Measurements from ENCODE around the gene NSUN3.

The NSUN3 gene

DNA sequence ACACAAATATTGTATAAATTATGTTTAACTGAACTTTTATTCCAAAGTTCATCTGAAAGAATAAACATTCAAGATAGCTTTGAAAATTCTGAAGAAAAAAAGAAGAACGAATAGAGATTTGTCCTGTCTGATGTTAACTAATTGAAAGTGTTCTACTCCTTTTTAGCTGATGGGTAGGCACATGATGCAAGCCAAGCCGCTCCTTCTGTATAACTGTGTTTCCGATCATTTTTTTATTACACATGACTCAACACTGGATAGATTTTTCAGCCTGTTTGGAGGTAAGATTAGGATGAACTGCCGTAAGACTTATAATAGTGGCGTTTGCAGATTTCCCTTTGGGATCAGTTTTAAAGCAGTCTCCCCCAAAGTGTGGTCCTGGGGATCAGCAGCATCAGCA is 19.0 kb downstream of the NSUN3 start:
- no peak for ATAC-seq
- no peak for TF ChIP-seq ESRRG (CRISPR knock-in tag; IDR thresholded peaks at IDR 0.05)
- TF ChIP-seq ISL1 (CRISPR knock-in tag; IDR thresholded peaks at IDR 0.05): no peak
- TF ChIP-seq ZC3H10 (CRISPR knock-in tag; IDR thresholded peaks at IDR 0.05): no peak
- TF ChIP-seq TOX (CRISPR knock-in tag; IDR thresholded peaks at IDR 0.05; ENCODE audit: borderline replicate concordance): no peak
- no peak for TF ChIP-seq SNAI2 (CRISPR knock-in tag; IDR thresholded peaks at IDR 0.05)
- TF ChIP-seq BACH2 (CRISPR knock-in tag; IDR thresholded peaks at IDR 0.05; ENCODE audit: borderline replicate concordance): no peak
- TF ChIP-seq, protein P1, sequence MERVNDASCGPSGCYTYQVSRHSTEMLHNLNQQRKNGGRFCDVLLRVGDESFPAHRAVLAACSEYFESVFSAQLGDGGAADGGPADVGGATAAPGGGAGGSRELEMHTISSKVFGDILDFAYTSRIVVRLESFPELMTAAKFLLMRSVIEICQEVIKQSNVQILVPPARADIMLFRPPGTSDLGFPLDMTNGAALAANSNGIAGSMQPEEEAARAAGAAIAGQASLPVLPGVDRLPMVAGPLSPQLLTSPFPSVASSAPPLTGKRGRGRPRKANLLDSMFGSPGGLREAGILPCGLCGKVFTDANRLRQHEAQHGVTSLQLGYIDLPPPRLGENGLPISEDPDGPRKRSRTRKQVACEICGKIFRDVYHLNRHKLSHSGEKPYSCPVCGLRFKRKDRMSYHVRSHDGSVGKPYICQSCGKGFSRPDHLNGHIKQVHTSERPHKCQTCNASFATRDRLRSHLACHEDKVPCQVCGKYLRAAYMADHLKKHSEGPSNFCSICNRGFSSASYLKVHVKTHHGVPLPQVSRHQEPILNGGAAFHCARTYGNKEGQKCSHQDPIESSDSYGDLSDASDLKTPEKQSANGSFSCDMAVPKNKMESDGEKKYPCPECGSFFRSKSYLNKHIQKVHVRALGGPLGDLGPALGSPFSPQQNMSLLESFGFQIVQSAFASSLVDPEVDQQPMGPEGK (CRISPR knock-in tag; IDR thresholded peaks at IDR 0.05; ENCODE audit: borderline replicate concordance): no peak
- TF ChIP-seq TCF4 (CRISPR knock-in tag; IDR thresholded peaks at IDR 0.05; ENCODE audit: borderline replicate concordance): no peak
- TF ChIP-seq ZNF565 (CRISPR knock-in tag; conservative IDR thresholded peaks at IDR 0.05; ENCODE audit: low read depth): no peak
- TF ChIP-seq, protein P2, sequence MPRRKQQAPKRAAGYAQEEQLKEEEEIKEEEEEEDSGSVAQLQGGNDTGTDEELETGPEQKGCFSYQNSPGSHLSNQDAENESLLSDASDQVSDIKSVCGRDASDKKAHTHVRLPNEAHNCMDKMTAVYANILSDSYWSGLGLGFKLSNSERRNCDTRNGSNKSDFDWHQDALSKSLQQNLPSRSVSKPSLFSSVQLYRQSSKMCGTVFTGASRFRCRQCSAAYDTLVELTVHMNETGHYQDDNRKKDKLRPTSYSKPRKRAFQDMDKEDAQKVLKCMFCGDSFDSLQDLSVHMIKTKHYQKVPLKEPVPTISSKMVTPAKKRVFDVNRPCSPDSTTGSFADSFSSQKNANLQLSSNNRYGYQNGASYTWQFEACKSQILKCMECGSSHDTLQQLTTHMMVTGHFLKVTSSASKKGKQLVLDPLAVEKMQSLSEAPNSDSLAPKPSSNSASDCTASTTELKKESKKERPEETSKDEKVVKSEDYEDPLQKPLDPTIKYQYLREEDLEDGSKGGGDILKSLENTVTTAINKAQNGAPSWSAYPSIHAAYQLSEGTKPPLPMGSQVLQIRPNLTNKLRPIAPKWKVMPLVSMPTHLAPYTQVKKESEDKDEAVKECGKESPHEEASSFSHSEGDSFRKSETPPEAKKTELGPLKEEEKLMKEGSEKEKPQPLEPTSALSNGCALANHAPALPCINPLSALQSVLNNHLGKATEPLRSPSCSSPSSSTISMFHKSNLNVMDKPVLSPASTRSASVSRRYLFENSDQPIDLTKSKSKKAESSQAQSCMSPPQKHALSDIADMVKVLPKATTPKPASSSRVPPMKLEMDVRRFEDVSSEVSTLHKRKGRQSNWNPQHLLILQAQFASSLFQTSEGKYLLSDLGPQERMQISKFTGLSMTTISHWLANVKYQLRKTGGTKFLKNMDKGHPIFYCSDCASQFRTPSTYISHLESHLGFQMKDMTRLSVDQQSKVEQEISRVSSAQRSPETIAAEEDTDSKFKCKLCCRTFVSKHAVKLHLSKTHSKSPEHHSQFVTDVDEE (CRISPR knock-in tag; IDR thresholded peaks at IDR 0.05): no peak
- TF ChIP-seq, protein P3, sequence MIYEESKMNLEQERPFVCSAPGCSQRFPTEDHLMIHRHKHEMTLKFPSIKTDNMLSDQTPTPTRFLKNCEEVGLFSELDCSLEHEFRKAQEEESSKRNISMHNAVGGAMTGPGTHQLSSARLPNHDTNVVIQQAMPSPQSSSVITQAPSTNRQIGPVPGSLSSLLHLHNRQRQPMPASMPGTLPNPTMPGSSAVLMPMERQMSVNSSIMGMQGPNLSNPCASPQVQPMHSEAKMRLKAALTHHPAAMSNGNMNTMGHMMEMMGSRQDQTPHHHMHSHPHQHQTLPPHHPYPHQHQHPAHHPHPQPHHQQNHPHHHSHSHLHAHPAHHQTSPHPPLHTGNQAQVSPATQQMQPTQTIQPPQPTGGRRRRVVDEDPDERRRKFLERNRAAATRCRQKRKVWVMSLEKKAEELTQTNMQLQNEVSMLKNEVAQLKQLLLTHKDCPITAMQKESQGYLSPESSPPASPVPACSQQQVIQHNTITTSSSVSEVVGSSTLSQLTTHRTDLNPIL (CRISPR knock-in tag; IDR thresholded peaks at IDR 0.05; ENCODE audit: low read depth): no peak
- no peak for TF ChIP-seq ZFP30 (CRISPR knock-in tag; IDR thresholded peaks at IDR 0.05)
- TF ChIP-seq, protein P4, sequence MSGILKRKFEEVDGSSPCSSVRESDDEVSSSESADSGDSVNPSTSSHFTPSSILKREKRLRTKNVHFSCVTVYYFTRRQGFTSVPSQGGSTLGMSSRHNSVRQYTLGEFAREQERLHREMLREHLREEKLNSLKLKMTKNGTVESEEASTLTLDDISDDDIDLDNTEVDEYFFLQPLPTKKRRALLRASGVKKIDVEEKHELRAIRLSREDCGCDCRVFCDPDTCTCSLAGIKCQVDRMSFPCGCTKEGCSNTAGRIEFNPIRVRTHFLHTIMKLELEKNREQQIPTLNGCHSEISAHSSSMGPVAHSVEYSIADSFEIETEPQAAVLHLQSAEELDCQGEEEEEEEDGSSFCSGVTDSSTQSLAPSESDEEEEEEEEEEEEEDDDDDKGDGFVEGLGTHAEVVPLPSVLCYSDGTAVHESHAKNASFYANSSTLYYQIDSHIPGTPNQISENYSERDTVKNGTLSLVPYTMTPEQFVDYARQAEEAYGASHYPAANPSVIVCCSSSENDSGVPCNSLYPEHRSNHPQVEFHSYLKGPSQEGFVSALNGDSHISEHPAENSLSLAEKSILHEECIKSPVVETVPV (CRISPR knock-in tag; IDR thresholded peaks at IDR 0.05): no peak
- no peak for TF ChIP-seq PPARA (CRISPR knock-in tag; IDR thresholded peaks at IDR 0.05; ENCODE audit: borderline replicate concordance)
- TF ChIP-seq GLIS3 (CRISPR knock-in tag; IDR thresholded peaks at IDR 0.05): no peak
- TF ChIP-seq, protein P5, sequence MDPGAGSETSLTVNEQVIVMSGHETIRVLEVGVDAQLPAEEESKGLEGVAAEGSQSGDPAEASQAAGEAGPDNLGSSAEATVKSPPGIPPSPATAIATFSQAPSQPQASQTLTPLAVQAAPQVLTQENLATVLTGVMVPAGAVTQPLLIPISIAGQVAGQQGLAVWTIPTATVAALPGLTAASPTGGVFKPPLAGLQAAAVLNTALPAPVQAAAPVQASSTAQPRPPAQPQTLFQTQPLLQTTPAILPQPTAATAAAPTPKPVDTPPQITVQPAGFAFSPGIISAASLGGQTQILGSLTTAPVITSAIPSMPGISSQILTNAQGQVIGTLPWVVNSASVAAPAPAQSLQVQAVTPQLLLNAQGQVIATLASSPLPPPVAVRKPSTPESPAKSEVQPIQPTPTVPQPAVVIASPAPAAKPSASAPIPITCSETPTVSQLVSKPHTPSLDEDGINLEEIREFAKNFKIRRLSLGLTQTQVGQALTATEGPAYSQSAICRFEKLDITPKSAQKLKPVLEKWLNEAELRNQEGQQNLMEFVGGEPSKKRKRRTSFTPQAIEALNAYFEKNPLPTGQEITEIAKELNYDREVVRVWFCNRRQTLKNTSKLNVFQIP (CRISPR knock-in tag; IDR thresholded peaks at IDR 0.05; ENCODE audit: borderline replicate concordance, low read depth): no peak
- no peak for TF ChIP-seq RARB (CRISPR knock-in tag; IDR thresholded peaks at IDR 0.05)
- no peak for TF ChIP-seq ARNTL (CRISPR knock-in tag; IDR thresholded peaks at IDR 0.05; ENCODE audit: borderline replicate concordance, low read depth)
- no peak for TF ChIP-seq ZFP3 (CRISPR knock-in tag; IDR thresholded peaks at IDR 0.05)
- no peak for TF ChIP-seq OSR1 (CRISPR knock-in tag; IDR thresholded peaks at IDR 0.05)

DNA sequence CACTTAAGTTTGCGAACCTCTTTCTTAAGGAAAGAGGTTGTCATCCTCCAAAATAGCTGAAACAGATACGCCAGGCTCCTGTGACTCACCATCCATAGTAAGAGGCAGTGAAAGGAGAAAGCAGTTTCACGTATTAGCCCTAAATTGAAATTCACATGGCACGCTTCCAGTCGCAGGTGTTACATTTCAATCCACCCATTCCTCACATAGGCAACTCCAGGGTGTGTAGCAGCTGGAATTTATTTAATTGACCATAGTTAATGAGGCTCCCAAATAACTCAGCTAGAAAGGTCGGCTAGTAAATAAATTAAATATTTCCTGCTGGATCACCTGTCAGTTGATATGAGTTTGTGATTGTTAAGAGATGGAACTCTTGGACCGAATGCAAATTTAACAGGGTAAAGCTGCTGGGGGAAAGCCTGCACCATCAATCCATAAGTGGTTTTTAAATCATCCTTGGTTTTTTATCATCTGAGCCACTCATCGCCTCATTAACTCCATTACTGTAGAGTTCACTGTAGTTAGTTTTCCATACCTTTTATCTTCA is 19.6 kb downstream of the NSUN3 start:
- TF ChIP-seq ARNTL (CRISPR knock-in tag; IDR thresholded peaks at IDR 0.05; ENCODE audit: borderline replicate concordance, low read depth) (no peak), ZFP3 (CRISPR knock-in tag; IDR thresholded peaks at IDR 0.05) (no peak), TCF4 (CRISPR knock-in tag; IDR thresholded peaks at IDR 0.05; ENCODE audit: borderline replicate concordance) (no peak), CSDC2 (CRISPR knock-in tag; IDR thresholded peaks at IDR 0.05) (no peak), ZNF8 (CRISPR knock-in tag; IDR thresholded peaks at IDR 0.05) (no peak), ESRRG (CRISPR knock-in tag; IDR thresholded peaks at IDR 0.05) (no peak)
- TF ChIP-seq, protein P2 (CRISPR knock-in tag; IDR thresholded peaks at IDR 0.05): no peak
- TF ChIP-seq, protein P1 (CRISPR knock-in tag; IDR thresholded peaks at IDR 0.05; ENCODE audit: borderline replicate concordance): no peak
- no peak for ATAC-seq
